Measurements from ENCODE around the gene CDC27.
A peak's percentile ranks its signal among the peaks of the same experiment; 100 is the strongest.
"Not testable (repeated sequence)": the region's sequence is repeated elsewhere in the genome, so short reads cannot be mapped to it uniquely, and the experiment has no call there.

CDC27 gene

GRCh38 chr17:47188876-47189731, at the start of gene CDC27:
TSS of gene CDC27 (minus strand) at chr17:47189295. CDS start at chr17:47189172, 123 bp downstream.
- DNase-seq (ENCODE audit: extremely low read depth in 1 of 2, low read depth in 1 of 2), result peak; percentile 98 to 100

GRCh38 chr17:47238321-47239010, 49.4 kb upstream of the CDC27 start:
- no peak for DNase-seq (ENCODE audit: extremely low read depth in 1 of 2, low read depth in 1 of 2)

- DNase-seq (ENCODE audit: extremely low read depth in 1 of 2, low read depth in 1 of 2), result no peak
These were observed 48.7 kb upstream of the CDC27 start for GRCh38 chr17:47237841-47238240.

- DNase-seq (ENCODE audit: extremely low read depth in 1 of 2, low read depth in 1 of 2), result no peak
These were observed 46.8 kb upstream of the CDC27 start for GRCh38 chr17:47235923-47236322.

- DNase-seq (ENCODE audit: extremely low read depth in 1 of 2, low read depth in 1 of 2), result no peak
These were observed 46.4 kb upstream of the CDC27 start for GRCh38 chr17:47235506-47235905.

GRCh38 chr17:47232465-47232864, 43.4 kb upstream of the CDC27 start:
- no peak for DNase-seq (ENCODE audit: extremely low read depth in 1 of 2, low read depth in 1 of 2)

- no peak for DNase-seq (ENCODE audit: extremely low read depth in 1 of 2, low read depth in 1 of 2)
These were observed 42.8 kb upstream of the CDC27 start for GRCh38 chr17:47231866-47232265.

- no peak for DNase-seq (ENCODE audit: extremely low read depth in 1 of 2, low read depth in 1 of 2)
These were observed 42.2 kb upstream of the CDC27 start for GRCh38 chr17:47231334-47231733.

- no peak for DNase-seq (ENCODE audit: extremely low read depth in 1 of 2, low read depth in 1 of 2)
These were observed 41.8 kb upstream of the CDC27 start for GRCh38 chr17:47230864-47231263.

GRCh38 chr17:47229535-47230443, 40.7 kb upstream of the CDC27 start:
- DNase-seq (ENCODE audit: extremely low read depth in 1 of 2, low read depth in 1 of 2), result peak; percentile 52 to 74

GRCh38 chr17:47227862-47228261, 38.8 kb upstream of the CDC27 start:
- DNase-seq (ENCODE audit: extremely low read depth in 1 of 2, low read depth in 1 of 2), result no peak

- no peak for DNase-seq (ENCODE audit: extremely low read depth in 1 of 2, low read depth in 1 of 2)
These were observed 37.0 kb upstream of the CDC27 start for GRCh38 chr17:47225911-47226688.

GRCh38 chr17:47225436-47225858, 36.4 kb upstream of the CDC27 start:
- no peak for DNase-seq (ENCODE audit: extremely low read depth in 1 of 2, low read depth in 1 of 2)

GRCh38 chr17:47224966-47225365, 35.9 kb upstream of the CDC27 start:
- DNase-seq (ENCODE audit: extremely low read depth in 1 of 2, low read depth in 1 of 2), result no peak

GRCh38 chr17:47224077-47224476, 35.0 kb upstream of the CDC27 start:
- not testable (repeated sequence) for DNase-seq (ENCODE audit: extremely low read depth in 1 of 2, low read depth in 1 of 2)

- no peak for DNase-seq (ENCODE audit: extremely low read depth in 1 of 2, low read depth in 1 of 2)
These were observed 34.4 kb upstream of the CDC27 start for GRCh38 chr17:47223460-47223859.

- no peak for DNase-seq (ENCODE audit: extremely low read depth in 1 of 2, low read depth in 1 of 2)
These were observed 33.9 kb upstream of the CDC27 start for GRCh38 chr17:47223007-47223406.

- no peak for DNase-seq (ENCODE audit: extremely low read depth in 1 of 2, low read depth in 1 of 2)
These were observed 33.0 kb upstream of the CDC27 start for GRCh38 chr17:47222047-47222446.

- no peak for DNase-seq (ENCODE audit: extremely low read depth in 1 of 2, low read depth in 1 of 2)
These were observed 32.1 kb upstream of the CDC27 start for GRCh38 chr17:47221154-47221553.

GRCh38 chr17:47220531-47220999, 31.5 kb upstream of the CDC27 start:
- no peak for DNase-seq (ENCODE audit: extremely low read depth in 1 of 2, low read depth in 1 of 2)

Measured in stimulated activated CD8-positive, alpha-beta memory T cell treated with anti-CD3 and anti-CD28 coated beads, Interleukin-7, amount 100 ng/mL, for 48 hours (primary cell).